ES-I3 (cell line): ENCODE measurements around the gene SNX14.

Experiments
- H3K36me3 ChIP-seq: 2 replicates; pipeline ENCODE4 v1.6.1; 2013; ENCODE audit warnings: mild to moderate bottlenecking, low read length, control low read depth, moderate library complexity; ENCODE audit not compliant: insufficient read depth
- H3K4me1 ChIP-seq: 2 replicates; pipeline ENCODE4 v1.6.1; 2013; ENCODE audit warnings: mild to moderate bottlenecking, control low read depth, low read length; ENCODE audit not compliant: insufficient read depth
- H3K9ac ChIP-seq: 2 replicates; pipeline ENCODE4 v1.6.1; 2013; ENCODE audit warnings: low read depth, mild to moderate bottlenecking, low read length, moderate library complexity
- H3K9me3 ChIP-seq: 2 replicates; pipeline ENCODE4 v1.6.1; 2013; ENCODE audit warnings: mild to moderate bottlenecking, low read length, moderate library complexity; ENCODE audit not compliant: control insufficient read depth, insufficient read depth

Gene SNX14

DNA sequence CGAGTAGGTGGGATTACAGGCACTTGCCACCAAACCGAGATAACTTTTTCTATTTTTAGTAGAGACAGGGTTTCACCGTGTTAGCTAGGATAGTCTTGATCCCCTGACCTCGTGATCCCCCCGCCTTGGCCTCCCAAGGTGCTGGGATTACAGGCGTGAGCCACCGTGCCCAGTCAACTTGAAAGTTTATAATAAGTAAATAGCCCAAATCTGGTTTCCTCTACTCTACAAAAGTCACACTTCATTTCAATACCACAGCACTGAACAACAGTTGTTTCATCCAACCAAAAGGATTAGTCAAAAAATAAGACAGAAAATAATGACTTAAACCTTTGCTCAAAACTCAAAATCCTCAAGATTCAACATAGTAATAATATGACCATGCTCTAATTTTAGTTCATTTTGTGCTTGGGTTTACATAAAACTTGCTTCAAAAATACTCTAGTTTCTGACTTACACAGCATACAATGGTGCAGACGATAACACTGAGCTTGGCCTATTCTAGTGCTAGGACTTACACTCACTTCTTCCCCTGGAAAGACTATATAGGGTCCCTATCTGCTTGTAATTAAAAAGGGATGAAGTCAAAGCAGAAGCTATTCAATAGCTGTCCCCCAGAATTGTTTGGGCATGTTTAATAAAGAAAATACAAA, 87.1 kb downstream of the SNX14 start:
- Histone ChIP-seq H3K9me3 (no peaks in the 10 kb centered on the region), H3K36me3 (peaks cover 7% of the 10 kb centered on the region; the same call in 1 of the 2 replicates), H3K4me1 (no peaks in the 10 kb centered on the region), H3K9ac (no peak overlapping the region)

DNA sequence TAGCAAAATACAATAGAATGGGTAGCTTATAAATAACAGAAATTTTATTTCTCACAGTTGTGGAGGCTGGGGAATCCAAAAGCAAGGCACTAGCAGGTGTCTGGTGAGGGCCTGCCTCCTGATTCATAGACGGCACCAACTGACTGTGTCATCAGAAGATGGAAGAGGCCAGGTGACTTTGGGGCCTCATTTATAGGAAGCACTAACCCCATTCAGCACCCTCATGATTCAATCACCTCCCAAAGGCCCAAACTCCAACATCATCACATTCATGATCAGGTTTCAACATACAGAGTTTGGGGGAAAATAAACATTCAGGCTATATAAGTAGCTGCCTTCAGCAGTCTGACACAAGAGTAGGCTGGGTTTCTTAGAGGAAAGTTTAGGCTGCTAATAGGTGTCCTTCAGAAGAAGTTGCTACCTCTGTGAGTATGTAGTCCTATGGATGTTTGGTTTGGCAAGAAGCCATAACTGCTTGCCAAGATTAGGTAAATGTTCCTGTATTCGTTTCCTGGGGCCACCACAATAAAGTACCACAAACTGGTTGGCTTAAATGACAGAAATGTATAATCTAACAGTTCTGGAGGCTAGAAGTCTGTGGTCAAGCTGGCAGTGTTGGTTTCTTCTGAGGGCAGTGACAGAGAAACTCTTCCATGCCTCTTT, 94.9 kb downstream of the SNX14 start:
- Histone ChIP-seq H3K4me1 (no peaks in the 10 kb centered on the region), H3K36me3 (no peaks in the 10 kb centered on the region), H3K9me3 (peaks cover 8% of the 10 kb centered on the region; the same call in 1 of the 2 replicates), H3K9ac (no peak overlapping the region)

DNA sequence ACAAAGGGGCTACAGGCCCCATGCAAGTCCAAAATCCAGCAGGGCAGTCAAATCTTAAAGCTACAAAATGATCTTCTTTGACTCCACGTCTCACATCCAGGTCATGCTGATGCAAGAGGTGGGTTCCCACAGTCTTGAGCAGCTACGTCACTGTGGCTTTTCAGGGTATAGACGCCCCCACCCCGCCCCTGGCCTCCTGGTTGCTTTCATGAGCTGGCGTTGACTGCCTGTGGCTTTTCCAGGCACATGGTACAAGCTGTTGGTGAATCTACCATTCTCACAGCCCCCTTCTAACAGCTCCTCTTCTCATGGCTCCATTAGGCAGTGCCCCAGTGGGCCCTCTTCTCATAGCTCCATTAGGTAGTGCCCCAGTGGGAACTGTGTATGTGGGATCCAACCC, 96.8 kb downstream of the SNX14 start:
- H3K9ac ChIP-seq: no peak overlapping the region
- no peaks in the 10 kb centered on the region for H3K36me3 ChIP-seq
- H3K4me1 ChIP-seq: no peaks in the 10 kb centered on the region
- peaks cover 8% of the 10 kb centered on the region; the same call in 1 of the 2 replicates for H3K9me3 ChIP-seq

DNA sequence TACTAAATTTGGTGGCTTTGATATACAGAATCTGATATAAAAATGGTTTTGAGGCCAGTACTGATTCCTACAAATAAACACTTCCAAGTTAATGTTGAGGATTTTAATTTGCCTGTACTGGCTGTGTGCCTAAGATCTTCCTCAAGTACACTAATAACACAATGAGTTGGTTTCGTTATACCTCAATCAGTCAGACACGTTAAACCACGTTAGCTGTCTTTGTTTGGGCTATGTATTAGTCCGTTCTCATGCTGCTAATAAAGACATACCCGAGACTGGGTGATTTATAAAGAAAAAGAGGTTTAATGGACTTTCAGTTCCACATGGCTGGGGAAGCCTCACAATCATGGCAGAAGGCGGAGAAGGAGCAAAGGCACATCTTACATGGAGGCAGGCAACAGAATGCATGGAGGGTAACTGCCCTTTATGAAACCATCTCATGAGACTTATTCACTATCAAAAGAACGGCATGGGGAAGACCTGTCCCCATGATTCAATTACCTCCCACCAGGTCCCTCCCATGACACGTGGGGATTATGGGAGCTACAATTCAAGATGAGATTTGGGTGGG, 97.6 kb downstream of the SNX14 start:
- Histone ChIP-seq H3K9me3 (peaks cover 8% of the 10 kb centered on the region; the same call in 1 of the 2 replicates), H3K4me1 (no peaks in the 10 kb centered on the region), H3K36me3 (no peaks in the 10 kb centered on the region), H3K9ac (no peak overlapping the region)

DNA sequence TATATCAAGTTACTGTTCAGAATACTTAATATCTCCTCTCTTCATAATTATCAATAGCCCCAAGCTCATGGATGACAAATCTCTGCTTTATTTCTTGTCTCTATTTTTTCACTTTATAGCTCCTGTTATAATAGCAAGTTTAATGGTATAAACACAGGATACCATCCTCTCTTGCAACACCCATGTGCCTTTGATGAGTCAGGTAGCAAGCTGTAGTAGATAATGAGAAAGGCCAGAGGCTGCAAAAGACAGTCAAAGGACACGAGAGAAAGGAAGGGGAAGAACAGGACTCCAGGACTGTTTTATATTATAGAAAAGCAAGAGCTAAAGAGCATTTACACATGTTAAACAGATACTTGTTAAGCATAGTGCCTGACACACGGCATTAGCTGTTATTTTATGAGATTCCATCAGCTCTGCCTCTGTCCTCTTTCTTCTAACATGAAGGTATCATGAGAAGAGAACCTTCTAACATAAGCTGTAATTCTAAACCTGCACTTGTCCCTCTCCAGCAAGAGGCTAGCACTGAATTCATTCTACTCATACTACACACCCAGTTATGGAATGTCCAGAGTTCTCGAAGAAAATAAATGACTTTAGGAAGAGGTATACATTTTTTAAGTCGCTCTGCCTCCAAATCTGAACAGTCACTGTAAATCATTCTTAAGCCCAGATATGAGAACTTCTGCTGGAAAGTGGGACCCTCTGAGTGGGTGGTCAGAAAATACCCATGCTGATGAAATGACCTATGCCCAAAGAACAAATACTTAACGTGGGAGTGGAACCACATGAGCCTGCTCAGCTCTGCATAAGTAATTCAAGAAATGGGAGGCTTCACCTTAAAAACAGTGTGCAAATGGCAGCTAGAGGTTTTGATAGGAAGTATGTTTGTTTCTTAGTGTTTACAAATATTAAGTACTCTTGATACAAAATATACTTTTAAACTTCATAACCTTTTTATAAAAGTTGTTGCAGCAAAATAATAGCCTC, 98.8 kb downstream of the SNX14 start:
- peaks cover 8% of the 10 kb centered on the region; the same call in 1 of the 2 replicates for H3K9me3 ChIP-seq
- H3K4me1 ChIP-seq: no peaks in the 10 kb centered on the region
- H3K9ac ChIP-seq: no peak overlapping the region
- no peaks in the 10 kb centered on the region for H3K36me3 ChIP-seq

DNA sequence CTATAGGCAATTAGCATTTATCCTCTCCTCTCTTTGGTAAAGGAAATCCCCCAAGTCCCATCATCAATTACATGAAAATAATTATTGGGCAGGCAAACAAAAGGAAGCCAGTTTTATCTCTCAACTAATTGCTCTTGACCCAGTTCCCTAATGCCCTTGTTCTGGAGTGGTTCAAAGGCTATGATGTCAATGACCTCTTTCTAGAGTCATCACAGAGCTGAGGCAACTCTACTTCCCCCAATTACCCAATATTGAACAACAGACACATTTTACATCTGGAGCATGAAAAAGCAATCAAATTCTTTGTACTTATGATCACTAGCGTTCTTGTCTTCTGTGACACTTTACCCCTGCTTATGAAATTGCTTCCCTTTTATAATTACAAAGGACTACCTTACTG, 100.3 kb downstream of the SNX14 start:
- peaks cover 8% of the 10 kb centered on the region; the same call in 1 of the 2 replicates for H3K9me3 ChIP-seq
- no peaks in the 10 kb centered on the region for H3K36me3 ChIP-seq
- H3K9ac ChIP-seq: no peak overlapping the region
- no peaks in the 10 kb centered on the region for H3K4me1 ChIP-seq

DNA sequence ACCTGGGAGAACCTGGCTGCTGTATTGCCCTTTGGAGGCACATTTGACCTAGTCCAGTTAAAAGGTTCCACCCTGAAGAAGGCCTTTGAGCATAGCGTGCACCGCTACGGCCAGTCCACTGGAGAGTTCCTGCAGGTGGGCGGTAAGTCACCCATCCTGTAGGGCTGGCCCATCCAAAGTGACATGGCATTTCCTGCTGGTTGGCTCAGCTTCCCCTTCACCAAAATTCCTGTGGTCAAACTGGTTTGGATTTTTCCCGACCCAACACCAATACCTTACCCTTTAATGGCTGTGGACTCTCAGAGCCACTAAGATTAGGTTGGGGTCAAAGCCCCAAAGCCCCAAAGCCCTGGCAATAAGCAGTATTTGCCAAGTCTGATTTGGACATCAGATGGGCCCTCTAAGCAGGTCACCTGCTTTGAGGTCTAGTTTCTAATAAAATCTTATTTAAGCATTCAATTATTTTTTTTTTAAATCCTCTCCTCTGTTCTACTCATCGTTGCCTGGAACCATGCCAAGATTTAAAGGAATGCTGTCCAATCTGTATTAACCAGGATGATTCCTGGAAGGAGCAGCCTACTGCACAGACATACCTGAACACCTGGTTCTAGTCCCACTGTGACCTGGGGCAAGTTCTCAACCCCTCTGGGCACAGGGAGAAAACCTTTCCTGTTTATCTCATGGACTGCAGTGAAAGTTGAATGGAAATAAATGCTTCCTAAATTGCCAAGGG, 103.0 kb downstream of the SNX14 start:
- no peaks in the 10 kb centered on the region for H3K36me3 ChIP-seq
- H3K9me3 ChIP-seq: no peaks in the 10 kb centered on the region
- H3K9ac ChIP-seq: no peak overlapping the region
- H3K4me1 ChIP-seq: no peaks in the 10 kb centered on the region

DNA sequence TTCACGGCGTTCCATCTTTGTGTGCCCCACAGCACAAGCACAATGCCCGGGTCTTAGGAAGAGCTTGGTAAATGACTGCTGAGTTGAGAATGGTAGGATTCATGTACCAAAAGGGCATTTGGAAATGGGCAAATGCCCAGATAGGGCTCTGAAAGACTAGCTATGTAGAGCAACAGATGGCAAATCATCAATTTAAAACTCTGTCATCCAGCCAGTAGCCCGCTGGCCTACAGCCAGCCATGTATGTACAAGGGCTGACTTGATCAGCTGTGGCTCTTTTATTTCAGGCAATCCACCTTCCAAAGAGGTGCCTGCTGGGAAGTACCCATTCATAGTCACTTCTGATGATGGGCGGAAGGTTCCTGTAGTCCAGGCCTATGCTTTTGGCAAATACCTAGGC, 108.7 kb downstream of the SNX14 start:
- Histone ChIP-seq H3K9me3 (no peaks in the 10 kb centered on the region), H3K9ac (no peak overlapping the region), H3K4me1 (no peaks in the 10 kb centered on the region), H3K36me3 (no peaks in the 10 kb centered on the region)

DNA sequence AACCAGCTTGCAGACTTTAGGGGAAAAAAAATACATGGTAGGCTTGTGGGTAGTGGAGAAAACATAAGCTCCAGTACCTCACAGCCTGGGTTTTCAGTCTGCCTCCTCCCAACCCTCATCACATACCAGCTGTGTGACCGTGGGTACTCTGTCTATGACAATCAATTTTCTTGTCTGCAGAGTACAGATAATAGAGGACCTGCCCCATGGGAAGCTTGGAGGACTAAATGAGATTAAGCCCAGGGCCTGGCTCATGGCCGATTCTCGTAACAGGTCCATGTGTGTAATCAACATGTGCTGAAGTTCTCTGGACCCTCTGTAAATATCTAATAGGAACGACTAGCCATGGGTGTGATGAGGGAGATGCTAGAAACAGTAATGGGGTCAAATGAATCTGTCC, 109.8 kb downstream of the SNX14 start:
- Histone ChIP-seq H3K9me3 (no peaks in the 10 kb centered on the region), H3K36me3 (no peaks in the 10 kb centered on the region), H3K4me1 (no peaks in the 10 kb centered on the region), H3K9ac (no peak overlapping the region)

DNA sequence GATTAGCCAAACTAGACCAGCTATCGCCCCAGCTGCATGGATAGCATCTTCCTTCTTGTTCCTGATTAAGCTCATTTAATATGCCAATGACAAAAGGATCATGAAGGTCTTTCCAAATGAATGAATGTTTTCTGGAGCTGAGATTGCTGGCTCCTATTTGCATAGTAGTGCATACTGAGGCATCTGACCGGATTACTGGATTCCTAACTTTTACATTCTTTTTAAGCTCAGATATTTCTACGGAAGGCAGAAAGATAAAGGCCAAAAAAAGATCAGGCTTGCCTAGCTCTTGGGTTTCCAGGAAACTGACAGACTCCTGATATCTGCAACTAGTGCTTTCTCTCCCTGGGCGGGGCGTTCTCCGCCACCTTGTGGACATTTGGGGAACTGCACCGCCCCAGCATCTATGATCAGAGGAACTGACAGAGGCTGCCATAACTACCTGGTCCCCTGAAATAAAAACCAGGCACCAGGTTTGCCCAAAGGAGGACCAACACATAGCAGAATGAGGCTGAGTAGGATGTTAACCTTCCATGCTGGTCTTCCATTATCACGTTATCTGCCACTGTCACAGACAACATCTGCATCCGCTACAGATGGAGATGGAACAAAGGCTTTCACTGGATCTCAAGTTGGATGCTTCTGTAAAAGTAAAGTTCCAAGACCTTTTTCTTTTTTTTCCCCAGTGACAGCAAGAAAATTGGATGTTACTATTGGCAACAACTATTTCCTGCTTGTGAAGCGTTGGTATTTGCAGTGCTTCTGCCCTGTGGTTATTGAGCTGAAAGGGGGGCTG, 110.6 kb downstream of the SNX14 start:
- no peak overlapping the region for H3K9ac ChIP-seq
- no peaks in the 10 kb centered on the region for H3K9me3 ChIP-seq
- no peaks in the 10 kb centered on the region for H3K36me3 ChIP-seq
- H3K4me1 ChIP-seq: no peaks in the 10 kb centered on the region

DNA sequence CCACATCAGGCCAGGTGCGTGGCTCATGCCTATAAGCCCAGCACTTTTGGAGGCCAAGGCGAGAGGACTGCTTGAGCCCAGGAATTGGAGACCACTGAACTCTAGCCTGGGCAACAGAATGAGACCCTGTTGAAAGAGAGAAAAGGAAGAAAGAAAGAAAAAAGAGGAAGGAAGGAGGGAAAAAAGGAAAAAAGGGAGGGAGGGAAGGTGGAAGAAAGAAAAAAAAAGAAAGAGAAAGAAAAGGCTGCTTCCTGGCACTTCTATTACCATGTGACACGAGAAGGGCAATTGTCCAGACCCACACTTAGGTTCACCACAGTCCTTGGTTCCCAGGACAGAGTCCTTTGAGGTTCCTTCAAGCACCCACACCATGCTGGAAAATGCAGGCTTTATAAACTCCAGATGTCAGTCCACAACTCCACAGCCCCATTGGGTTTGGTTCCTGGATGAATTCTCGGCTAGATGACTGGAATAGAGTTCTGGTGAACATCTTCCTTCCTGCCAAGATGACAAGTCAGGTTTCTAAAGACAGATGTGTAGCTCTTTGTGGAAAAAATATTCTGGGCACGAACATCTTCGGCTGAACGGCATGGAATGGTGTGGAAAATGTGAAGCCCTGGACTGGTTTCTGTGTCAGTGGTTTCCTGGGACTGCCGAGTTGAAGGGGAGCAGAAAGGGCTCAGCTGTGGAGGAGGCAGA, 111.3 kb downstream of the SNX14 start:
- Histone ChIP-seq H3K9ac (no peak overlapping the region), H3K9me3 (no peaks in the 10 kb centered on the region), H3K4me1 (no peaks in the 10 kb centered on the region), H3K36me3 (no peaks in the 10 kb centered on the region)

DNA sequence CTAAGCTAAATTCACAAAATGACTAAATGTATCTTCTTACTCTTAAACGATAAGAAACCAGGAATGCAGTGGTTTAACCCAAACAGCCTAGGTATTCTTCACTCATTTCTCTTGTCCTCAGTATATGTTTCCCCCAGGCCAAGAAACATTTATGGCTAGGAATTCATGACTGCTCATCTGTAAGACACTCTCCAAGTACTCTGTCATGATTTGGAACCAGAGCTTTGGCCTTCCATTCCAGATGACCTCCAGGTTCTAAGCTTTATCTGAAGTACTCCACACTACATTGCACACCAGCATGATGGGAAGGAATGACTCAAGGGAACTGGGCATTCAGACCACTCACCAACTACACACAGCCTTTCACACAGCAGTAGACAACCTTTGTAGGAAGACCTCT, 114.5 kb downstream of the SNX14 start:
- Histone ChIP-seq H3K4me1 (no peaks in the 10 kb centered on the region), H3K9me3 (0 out of 2 replicates have a peak, but pooled peaks cover 2% of the 10 kb centered on the region), H3K9ac (no peak overlapping the region), H3K36me3 (no peaks in the 10 kb centered on the region)

DNA sequence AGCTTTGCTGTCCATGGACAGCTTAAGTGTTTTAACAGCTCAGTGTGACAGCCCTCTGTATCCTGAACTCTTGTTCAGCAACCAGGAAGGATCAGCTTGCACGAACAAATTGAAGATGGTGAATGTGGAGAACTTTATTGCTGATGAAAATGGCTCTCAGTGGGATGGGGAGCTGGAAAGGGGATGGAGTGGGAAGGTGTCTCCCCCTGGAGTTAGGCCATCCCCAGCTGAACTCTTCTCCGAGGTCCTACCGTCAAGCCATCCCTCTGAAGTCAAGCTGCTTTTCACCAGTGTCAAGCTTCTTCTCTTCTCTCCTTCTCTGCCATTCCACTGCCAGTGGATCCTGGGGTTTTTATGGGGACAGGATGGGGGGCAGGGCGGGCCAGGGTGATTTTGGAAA, 117.1 kb downstream of the SNX14 start:
- H3K4me1 ChIP-seq: no peaks in the 10 kb centered on the region
- H3K36me3 ChIP-seq: no peaks in the 10 kb centered on the region
- 0 out of 2 replicates have a peak, but pooled peaks cover 2% of the 10 kb centered on the region for H3K9me3 ChIP-seq
- H3K9ac ChIP-seq: no peak overlapping the region
